Panc1 (cell line): ENCODE results near the gene HS6ST3. TPM values are rescaled to one million over a fixed set of nuclear protein-coding genes. Genes with fewer than 3 reads are reported as not detected.

Source experiments
- ATAC-seq: fragments of 200-7000 bp; cut with Tn5 transposase; 2 replicates; pipeline ENCODE4 v1.9.1; 2020; ENCODE audit warnings: mild to moderate bottlenecking, moderate library complexity
- BruUV-seq: library from RNA; stranded (reverse); fragments of 400-500 nt; replicated peaks from 2 replicates; lab custom pipeline; 2021; lab: Mats Ljungman, UMichigan
- CTCF ChIA-PET: fragments of 300-600 bp; sonication (Branson Sonifier 250); formaldehyde crosslinking; loops from one replicate; lab custom pipeline; 2022; ENCODE audit warnings: antibody characterized with exemption; lab: Charles Lee
- POLR2A ChIA-PET: fragments of 300-600 bp; sonication (Branson Sonifier 250); formaldehyde crosslinking; loops from one replicate; lab custom pipeline; 2022; ENCODE audit warnings: antibody characterized with exemption; lab: Charles Lee
- DNase-seq: peaks from one replicate; pipeline ENCODE4 v3.0.0-alpha.2; 2010; ENCODE audit warnings: low read depth, low spot score
- H3K27ac ChIP-seq: 2 replicates; pipeline ENCODE4 v1.5.1; 2011; ENCODE audit warnings: mild to moderate bottlenecking, low read length, inconsistent platforms
- H3K27me3 ChIP-seq: fragments of 200-500 bp; sonication (Bioruptor generic); 2 replicates; pipeline ENCODE4 v1.6.0; 2014; ENCODE audit warnings: low read length, inconsistent platforms; ENCODE audit not compliant: control insufficient read depth, insufficient read depth
- H3K36me3 ChIP-seq: fragments of 200-500 bp; sonication (Bioruptor generic); 2 replicates; pipeline ENCODE4 v1.5.1; 2014; ENCODE audit warnings: inconsistent platforms, mild to moderate bottlenecking, low read length, moderate library complexity; ENCODE audit not compliant: control insufficient read depth, insufficient read depth
- H3K4me1 ChIP-seq: 2 replicates; pipeline ENCODE4 v1.5.1; 2011; ENCODE audit warnings: inconsistent platforms, mild to moderate bottlenecking, low read length, moderate library complexity; ENCODE audit not compliant: control insufficient read depth, insufficient read depth
- H3K4me3 ChIP-seq, 2 experiments: 2 replicates each; pipeline ENCODE4 v1.5.1; 2011 to 2012; ENCODE audit warnings: low read depth in 2 of 2, low read length in 2 of 2, mild to moderate bottlenecking in 2 of 2, inconsistent platforms in 1 of 2, moderate library complexity in 1 of 2
- H3K9me3 ChIP-seq: fragments of 200-500 bp; sonication (Bioruptor generic); 2 replicates; pipeline ENCODE4 v1.5.1; 2014; ENCODE audit warnings: low read depth, mild to moderate bottlenecking, inconsistent platforms, low read length, moderate library complexity; ENCODE audit not compliant: control insufficient read depth, insufficient read depth
- CTCF ChIP-seq: fragments of 450-650 bp; IDR thresholded peaks from 2 replicates; pipeline ENCODE4 v1.5.1; 2017; ENCODE audit warnings: mild to moderate bottlenecking
- POLR2AphosphoS5 ChIP-seq: IDR thresholded peaks from 2 replicates; pipeline ENCODE4 v1.6.1; 2012; ENCODE audit warnings: mild to moderate bottlenecking, low read depth, low read length, moderate library complexity
- REST ChIP-seq, 2 experiments: IDR thresholded peaks; 2 replicates each; pipeline ENCODE4 v1.6.1; 2011 to 2012; ENCODE audit warnings: low read depth in 2 of 2, control low read depth in 1 of 2, low read length in 1 of 2, mild to moderate bottlenecking in 1 of 2, moderate library complexity in 1 of 2; ENCODE audit not compliant: insufficient read depth in 1 of 2
- SIN3A ChIP-seq: IDR thresholded peaks from 2 replicates; pipeline ENCODE4 v1.6.1; 2012; ENCODE audit warnings: low read depth, mild to moderate bottlenecking, low read length, moderate library complexity, borderline replicate concordance; ENCODE audit not compliant: insufficient read depth
- TCF7L2 ChIP-seq: IDR thresholded peaks from 2 replicates; pipeline ENCODE4 v1.6.1; 2011; ENCODE audit warnings: mild to moderate bottlenecking, low read depth, low read length, inconsistent platforms
- in situ Hi-C: cut with HindIII; loops from 2 replicates; pipeline ENCODE4 v1.10.0; 2016; ENCODE audit warnings: low sequenced_read_pairs, low pct_unique_long_range_greater_than_20kb
- intact Hi-C: fragments of 100-400 bp; cut with micrococcal nuclease; formaldehyde crosslinking; loops from one replicate; pipeline ENCODE4 v1.10.0; 2022; ENCODE audit not compliant: unreplicated experiment
- total RNA-seq: library from RNA; stranded (reverse); gene quantifications from one replicate; pipeline ENCODE4 v1.2.1, GENCODE V29; 2021; ENCODE audit not compliant: unreplicated experiment

The HS6ST3 gene
- total RNA-seq, 1 experiment from 2014 or later: 0.13 TPM

- DNase-seq (no peak), ATAC-seq (no peak)
- no peaks in the 10 kb centered on the region for H3K27me3 ChIP-seq
- H3K4me1 ChIP-seq: no peaks in the 10 kb centered on the region
- intact Hi-C loops (no loop called here), in situ Hi-C loops (no loop called here)
- no peaks in the 10 kb centered on the region for H3K9me3 ChIP-seq
- ChIA-PET CTCF (no interaction called here), POLR2A (no interaction called here)
- TF ChIP-seq CTCF (no peak), SIN3A (no peak), POLR2AphosphoS5 (no peak), REST (IDR thresholded peaks at IDR 0.05; ENCODE audit: insufficient read depth in 1 of 2, low read depth in 2 of 2, low read length in 1 of 2) (no peak), TCF7L2 (no peak)
- no peak overlapping the region for H3K27ac ChIP-seq
- no TSS peak for BruUV-seq
- H3K4me3 ChIP-seq: no peak overlapping the region
- no peaks in the 10 kb centered on the region for H3K36me3 ChIP-seq
Measured at GRCh38 chr13:96779691-96780090, 689.8 kb downstream of the HS6ST3 start.

GRCh38 chr13:96780105-96780504 lies 690.2 kb downstream of the HS6ST3 start:
- BruUV-seq: no TSS peak
- TF ChIP-seq REST (IDR thresholded peaks at IDR 0.05; ENCODE audit: insufficient read depth in 1 of 2, low read depth in 2 of 2, low read length in 1 of 2) (no peak), TCF7L2 (no peak), CTCF (no peak), POLR2AphosphoS5 (no peak), SIN3A (no peak)
- in situ Hi-C loops: no loop called here
- no peaks in the 10 kb centered on the region for H3K4me1 ChIP-seq
- H3K36me3 ChIP-seq: no peaks in the 10 kb centered on the region
- no peak for ATAC-seq
- no peak for DNase-seq
- H3K27ac ChIP-seq: no peak overlapping the region
- H3K27me3 ChIP-seq: no peaks in the 10 kb centered on the region
- H3K9me3 ChIP-seq: no peaks in the 10 kb centered on the region
- ChIA-PET CTCF (no interaction called here), POLR2A (no interaction called here)
- no peak overlapping the region for H3K4me3 ChIP-seq
- intact Hi-C loops: no loop called here
